ENCODE data around the gene TDP2. TPM values are rescaled to one million over a fixed set of nuclear protein-coding genes. Genes with fewer than 3 reads are reported as not detected.
A peak's percentile ranks its signal among the peaks of the same experiment; 100 is the strongest.
"Not testable (repeated sequence)": the region's sequence is repeated elsewhere in the genome, so short reads cannot be mapped to it uniquely, and the experiment has no call there.

TDP2 gene
- 54.4 TPM for total RNA-seq

DNA sequence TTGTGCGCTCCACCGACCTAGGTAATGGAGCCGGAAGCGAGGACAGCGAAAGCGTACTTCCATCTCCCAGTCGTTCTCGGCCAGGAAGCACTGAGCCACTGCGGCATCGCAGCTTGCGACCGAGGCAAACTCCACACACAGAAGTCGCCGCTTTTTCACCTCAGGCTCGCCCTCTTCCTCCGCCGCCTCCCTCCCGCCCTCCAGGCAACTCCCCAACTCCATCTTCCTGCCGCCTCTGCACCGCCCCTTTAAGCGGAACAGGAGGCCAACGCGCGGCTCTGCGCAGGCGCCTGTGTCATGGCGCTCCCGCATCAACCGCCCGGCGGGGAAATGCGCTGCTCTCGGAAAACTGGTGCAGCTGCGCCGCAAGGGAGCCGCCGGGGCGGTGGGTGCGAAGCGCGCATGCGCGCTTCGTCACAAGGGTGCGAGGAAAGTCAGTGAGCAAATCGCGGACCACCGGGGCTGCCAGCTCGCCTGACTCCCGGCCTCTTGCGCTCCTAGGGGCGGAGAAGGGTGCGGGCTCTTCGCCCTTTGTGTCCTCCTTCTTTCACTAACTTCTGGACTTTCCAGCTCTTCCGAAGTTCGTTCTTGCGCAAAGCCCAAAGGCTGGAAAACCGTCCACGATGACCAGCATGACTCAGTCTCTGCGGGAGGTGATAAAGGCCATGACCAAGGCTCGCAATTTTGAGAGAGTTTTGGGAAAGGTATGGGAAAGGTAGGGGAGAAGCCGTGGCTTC is at the start of gene TDP2, which contains the start of gene ACOT13:
Gene TDP2 (minus strand): TSS at position 259 of the 737 bp plus-strand sequence. CDS start 37 bp downstream, at position 222.
Gene ACOT13 (plus strand): TSS at position 437 of the 737 bp plus-strand sequence. CDS start 187 bp downstream, at position 624.
- peak; percentile 96 for DNase-seq (ENCODE audit: low spot score)

DNA sequence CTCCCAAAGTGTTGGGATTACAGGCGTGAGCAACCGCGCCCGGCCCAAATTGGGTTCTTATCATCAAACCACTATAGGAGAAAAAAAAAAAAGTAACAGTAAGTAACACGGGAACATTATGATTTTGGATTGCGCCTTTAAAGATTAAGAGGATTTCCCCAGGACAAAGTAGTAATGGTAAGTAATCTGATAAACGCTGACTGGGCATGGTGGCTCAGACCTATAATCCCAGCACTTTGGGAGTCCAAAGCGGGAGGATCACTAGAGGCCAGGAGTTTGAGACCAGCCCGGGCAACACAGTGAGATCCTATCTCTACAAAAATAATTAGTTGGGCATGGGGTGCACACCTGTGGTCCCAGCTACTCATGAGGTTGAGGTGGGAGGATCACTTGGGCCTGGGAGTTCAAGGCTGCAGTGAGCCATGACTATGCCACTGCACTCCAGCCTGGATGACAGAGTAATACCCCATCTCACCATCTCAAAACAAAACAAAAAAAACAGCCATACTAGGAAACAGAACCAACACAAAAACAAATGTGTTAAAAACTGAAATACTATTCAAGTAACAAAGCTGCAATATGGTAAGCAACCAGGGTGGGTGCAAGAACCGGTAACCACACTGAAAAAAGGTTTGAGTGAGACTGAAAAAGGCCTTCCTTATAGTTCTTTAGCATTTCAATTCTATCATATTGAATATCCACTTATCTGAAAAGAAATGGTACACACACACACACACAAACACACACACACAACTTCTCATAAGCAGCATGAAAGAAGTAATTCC is 44.0 kb upstream of the TDP2 start:
- DNase-seq (ENCODE audit: low spot score) = no peak

DNA sequence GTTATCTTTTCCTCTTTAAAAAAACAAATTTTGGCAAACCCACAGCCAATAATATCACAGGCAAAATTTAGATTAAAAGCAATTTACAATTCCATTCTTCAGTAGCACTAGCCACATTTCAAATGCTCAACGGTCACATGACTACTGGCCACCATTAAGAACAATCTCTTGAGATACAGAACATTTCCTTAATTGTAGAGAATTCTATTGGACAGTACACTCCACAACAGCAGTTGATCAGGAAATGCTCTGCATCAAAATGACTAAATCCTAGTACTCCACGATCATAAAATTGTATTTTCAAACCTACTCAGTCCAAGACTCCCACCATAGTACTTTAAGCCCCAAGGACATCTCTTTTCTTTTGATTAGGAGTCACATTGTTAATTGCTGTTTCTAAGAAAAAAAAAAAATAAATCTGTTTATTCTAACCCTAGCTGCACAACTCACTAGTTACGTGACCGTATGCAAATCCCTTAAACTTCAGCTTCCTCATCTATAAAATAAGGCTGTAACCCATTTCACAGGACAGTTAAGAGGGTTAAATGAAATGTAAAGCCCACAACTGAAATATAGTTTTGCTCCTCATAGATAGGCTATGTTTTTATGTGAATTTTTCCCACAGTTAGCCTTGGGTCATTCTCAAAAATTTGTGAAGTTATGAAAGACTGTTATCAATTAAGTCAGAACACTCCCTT is 42.5 kb upstream of the TDP2 start:
- no peak for DNase-seq (ENCODE audit: low spot score)

GRCh38 chr6:24708612-24709011 is 41.9 kb upstream of the TDP2 start:
- DNase-seq (ENCODE audit: low spot score) = no peak

- DNase-seq (ENCODE audit: low spot score) = no peak
Observed at GRCh38 chr6:24704468-24704867, 37.8 kb upstream of the TDP2 start.

DNA sequence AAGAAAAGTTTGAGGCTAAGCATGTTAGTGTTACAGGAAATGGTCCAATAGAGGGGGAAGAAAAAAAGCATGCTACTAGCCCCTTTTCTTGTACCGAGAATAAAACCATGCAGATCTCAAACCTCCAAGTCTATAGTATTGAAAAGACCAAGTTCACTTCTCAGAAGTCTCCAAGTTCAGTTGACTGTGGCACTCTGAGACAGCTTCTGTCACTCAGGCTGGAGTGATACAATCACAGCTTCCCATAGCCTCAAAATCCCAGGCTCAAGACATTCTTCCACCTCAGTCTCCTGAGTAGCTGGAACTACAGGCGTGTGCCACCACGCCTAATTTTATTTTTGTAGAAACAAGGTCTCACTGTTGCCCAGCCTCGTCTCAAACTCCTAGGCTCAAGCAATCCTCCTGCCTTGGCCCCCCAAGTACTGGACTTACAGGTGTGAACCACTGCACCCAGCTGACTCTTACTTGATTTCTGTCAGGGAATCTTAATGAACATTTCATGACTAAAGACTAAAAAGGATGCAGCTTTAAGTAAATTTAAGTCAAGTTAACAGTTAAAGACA is 36.1 kb upstream of the TDP2 start:
- DNase-seq (ENCODE audit: low spot score) = no peak

DNA sequence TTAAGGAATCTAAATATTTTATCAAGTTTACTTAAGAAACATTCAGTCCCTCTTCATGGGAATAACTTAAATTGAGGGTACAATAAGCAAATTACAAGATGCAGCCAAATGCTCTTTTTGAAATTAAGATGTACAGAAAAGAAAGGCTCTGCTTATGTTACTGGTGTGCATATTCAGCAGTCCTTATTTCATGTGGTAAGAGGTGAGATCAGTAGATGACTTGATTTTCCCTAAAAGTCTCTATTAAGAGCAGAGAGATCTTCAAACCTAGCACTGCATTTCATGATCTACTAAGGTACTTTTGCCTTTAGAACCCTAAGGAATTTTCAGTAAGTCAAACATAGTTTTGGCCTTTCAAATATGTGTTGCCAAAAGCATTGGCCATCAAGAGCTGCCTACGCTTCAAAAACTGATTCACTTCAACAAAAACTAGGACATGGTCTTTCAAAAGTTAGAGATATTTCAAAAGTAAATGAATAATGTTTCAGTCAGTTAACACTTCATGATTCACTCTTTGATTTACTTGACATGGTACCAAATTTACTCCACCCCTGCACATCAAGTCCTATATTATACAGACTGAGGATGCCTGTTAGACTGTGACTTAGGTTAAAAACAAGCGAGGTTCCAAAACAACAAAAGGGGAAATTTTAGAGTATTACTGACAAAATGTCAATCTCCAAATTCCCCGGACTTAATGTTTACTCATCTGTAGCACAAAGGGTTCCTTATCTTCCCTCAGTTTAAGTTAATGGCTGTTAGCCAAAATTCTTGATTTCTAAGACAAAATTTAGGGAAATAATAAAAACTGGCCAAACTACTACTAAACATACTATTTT is 33.0 kb upstream of the TDP2 start:
- no peak for DNase-seq (ENCODE audit: low spot score)

DNA sequence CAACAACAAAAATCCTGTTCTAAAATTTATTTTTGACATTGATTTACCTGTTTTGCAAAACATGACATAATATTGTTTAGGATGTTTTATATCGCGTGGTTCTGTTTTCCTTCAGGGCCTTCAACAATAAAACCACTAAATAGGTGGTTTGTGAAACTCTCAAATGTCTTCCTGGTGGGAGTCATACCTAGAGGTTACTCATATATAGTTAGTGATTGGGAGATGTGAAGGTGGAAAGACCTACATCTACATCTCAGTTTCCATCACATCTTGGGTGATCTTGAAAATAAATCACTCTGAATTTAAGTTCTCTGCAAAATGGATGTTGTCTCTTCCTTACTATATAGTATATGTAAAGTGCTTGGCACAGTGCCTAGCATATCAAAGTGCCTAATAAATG is 29.4 kb upstream of the TDP2 start:
- no peak for DNase-seq (ENCODE audit: low spot score)

GRCh38 chr6:24695635-24696034 is 28.9 kb upstream of the TDP2 start:
- not testable (repeated sequence) for DNase-seq (ENCODE audit: low spot score)

- DNase-seq (ENCODE audit: low spot score) = no peak
Observed at GRCh38 chr6:24694198-24694597, 27.5 kb upstream of the TDP2 start.

GRCh38 chr6:24692848-24693592 is 26.3 kb upstream of the TDP2 start:
- DNase-seq (ENCODE audit: low spot score) = no peak

DNA sequence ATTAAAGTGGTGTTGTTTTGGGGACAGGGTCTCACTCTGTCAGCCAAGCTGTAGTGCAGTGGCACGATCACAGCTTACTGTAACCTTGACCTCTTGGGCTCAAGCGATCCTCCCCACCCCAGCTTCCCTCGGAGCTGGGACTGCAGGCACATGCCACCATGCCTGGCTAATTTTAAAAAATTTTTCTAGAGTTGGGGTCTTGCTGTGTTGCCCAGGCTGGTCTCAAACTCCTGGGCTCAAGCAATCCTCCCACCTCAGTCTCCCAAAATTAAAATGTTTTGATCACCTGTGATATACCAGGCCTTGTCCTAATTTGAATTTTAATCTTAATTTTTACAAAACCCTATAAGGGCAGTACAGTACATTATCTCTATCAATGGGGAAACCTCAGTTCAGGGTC is 25.7 kb upstream of the TDP2 start:
- no peak for DNase-seq (ENCODE audit: low spot score)

- no peak for DNase-seq (ENCODE audit: low spot score)
Observed at GRCh38 chr6:24692003-24692402, 25.3 kb upstream of the TDP2 start.

GRCh38 chr6:24691550-24691949 is 24.9 kb upstream of the TDP2 start:
- DNase-seq (ENCODE audit: low spot score) = no peak

- DNase-seq (ENCODE audit: low spot score) = no peak
Observed at GRCh38 chr6:24690593-24690992, 23.9 kb upstream of the TDP2 start.

DNA sequence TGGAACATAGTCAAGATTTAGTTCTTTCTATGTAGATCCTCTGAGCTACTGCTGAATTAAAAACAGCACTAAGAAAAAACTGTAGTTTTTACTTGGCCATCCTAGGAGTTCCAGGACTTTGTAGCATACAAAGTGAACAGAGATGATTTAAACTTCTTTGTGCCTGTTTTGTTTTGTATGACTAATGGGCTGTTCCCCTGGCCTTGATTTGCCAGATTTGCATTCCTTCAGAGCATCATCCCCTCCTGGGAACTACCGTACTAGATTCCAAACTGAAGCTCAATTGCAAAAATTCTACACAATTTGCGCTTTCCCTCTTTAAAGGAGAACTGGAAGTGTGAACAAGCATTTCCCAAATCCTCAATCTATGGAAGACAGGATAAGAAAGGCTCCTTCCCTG is 23.3 kb upstream of the TDP2 start:
- no peak for DNase-seq (ENCODE audit: low spot score)

GRCh38 chr6:24686946-24687345 is 20.2 kb upstream of the TDP2 start:
- DNase-seq (ENCODE audit: low spot score) = no peak

- DNase-seq (ENCODE audit: low spot score) = no peak
Observed at GRCh38 chr6:24686408-24686807, 19.7 kb upstream of the TDP2 start.

- no peak for DNase-seq (ENCODE audit: low spot score)
Observed at GRCh38 chr6:24683297-24684296, 16.9 kb upstream of the TDP2 start.

All from ureter (tissue), 1 donor.